HepG2 (cell line): ENCODE measurements around the gene SLC9A1. TPM values are rescaled to one million over a fixed set of nuclear protein-coding genes. Genes with fewer than 3 reads are reported as not detected.

Experiments used
- ATF2 ChIP-seq: sonication (generic); formaldehyde crosslinking; IDR thresholded peaks from 2 replicates; pipeline ENCODE4 v1.4.0; 2020; ENCODE audit warnings: missing genetic modification reagents
- CCAR2 ChIP-seq: fragments of 200-400 bp; formaldehyde crosslinking; optimal IDR thresholded peaks from 2 replicates; pipeline ENCODE3; 2018; ENCODE audit warnings: low read depth, mild to moderate bottlenecking, low read length, moderate library complexity
- CREBL2 ChIP-seq: sonication (generic); formaldehyde crosslinking; IDR thresholded peaks from 2 replicates; pipeline ENCODE4 v1.8.1; 2023; ENCODE audit warnings: missing genetic modification reagents, mild to moderate bottlenecking, borderline replicate concordance
- DPF2 ChIP-seq: sonication (generic); formaldehyde crosslinking; IDR thresholded peaks from 2 replicates; pipeline ENCODE4 v1.4.0; 2020; ENCODE audit warnings: mild to moderate bottlenecking, low read depth, missing genetic modification reagents, borderline replicate concordance
- FOSL1 ChIP-seq: sonication (generic); formaldehyde crosslinking; IDR thresholded peaks from 2 replicates; pipeline ENCODE4 v1.9.0; 2021; ENCODE audit warnings: missing genetic modification reagents, borderline replicate concordance
- IRF2 ChIP-seq: IDR thresholded peaks from 2 replicates; pipeline ENCODE4 v1.6.1; 2018; ENCODE audit warnings: missing genetic modification reagents, missing compliant biosample characterization
- JUN ChIP-seq: sonication (generic); formaldehyde crosslinking; IDR thresholded peaks from 2 replicates; pipeline ENCODE4 v1.4.0; 2020; ENCODE audit warnings: mild to moderate bottlenecking, missing genetic modification reagents
- MIXL1 ChIP-seq: IDR thresholded peaks from 2 replicates; pipeline ENCODE4 v1.6.1; 2016
- MLLT10 ChIP-seq: sonication (generic); formaldehyde crosslinking; IDR thresholded peaks from 2 replicates; pipeline ENCODE4 v1.4.0; 2020; ENCODE audit warnings: missing genetic modification reagents
- NFE2L2 ChIP-seq: fragments of 150-350 bp; IDR thresholded peaks from 2 replicates; pipeline ENCODE4 v1.6.1; 2014; ENCODE audit warnings: low read length
- NFYC ChIP-seq: IDR thresholded peaks from 2 replicates; pipeline ENCODE4 v1.6.1; 2016; ENCODE audit warnings: missing genetic modification reagents, missing compliant biosample characterization
- SATB2 ChIP-seq: sonication (generic); formaldehyde crosslinking; IDR thresholded peaks from 2 replicates; pipeline ENCODE4 v1.5.0; 2020; ENCODE audit warnings: missing genetic modification reagents
- SMAD1 ChIP-seq: sonication (generic); formaldehyde crosslinking; IDR thresholded peaks from 2 replicates; pipeline ENCODE4 v1.4.0; 2020; ENCODE audit warnings: missing genetic modification reagents, low read depth, mild to moderate bottlenecking, borderline replicate concordance
- SRSF9 ChIP-seq: fragments of 200-400 bp; formaldehyde crosslinking; IDR thresholded peaks from 2 replicates; pipeline ENCODE4 v1.6.1; 2018; ENCODE audit warnings: borderline replicate concordance, mild to moderate bottlenecking, low read depth, low read length; ENCODE audit not compliant: insufficient read depth, poor library complexity, severe bottlenecking
- TAF1 ChIP-seq: sonication (generic); formaldehyde crosslinking; IDR thresholded peaks from 2 replicates; pipeline ENCODE4 v1.4.0; 2020; ENCODE audit warnings: missing genetic modification reagents
- TFDP2 ChIP-seq: sonication (generic); formaldehyde crosslinking; IDR thresholded peaks from 2 replicates; pipeline ENCODE4 v1.4.0; 2020; ENCODE audit warnings: missing genetic modification reagents
- THRA ChIP-seq: sonication (generic); formaldehyde crosslinking; IDR thresholded peaks from 2 replicates; pipeline ENCODE4 v1.4.0; 2020; ENCODE audit warnings: missing genetic modification reagents, borderline replicate concordance
- ZFP91 ChIP-seq: sonication (generic); formaldehyde crosslinking; IDR thresholded peaks from 2 replicates; pipeline ENCODE4 v1.9.0; 2022; ENCODE audit warnings: missing genetic modification reagents, mild to moderate bottlenecking, borderline replicate concordance
- ZNF101 ChIP-seq: sonication (generic); formaldehyde crosslinking; IDR thresholded peaks from 2 replicates; pipeline ENCODE4 v1.4.0; 2020; ENCODE audit warnings: mild to moderate bottlenecking, low read depth, missing genetic modification reagents, borderline replicate concordance
- ZNF136 ChIP-seq: sonication (generic); formaldehyde crosslinking; IDR thresholded peaks from 2 replicates; pipeline ENCODE4 v1.8.1; 2022; ENCODE audit warnings: low read depth, mild to moderate bottlenecking, moderate library complexity, missing genetic modification reagents
- ZNF143 ChIP-seq: sonication (generic); formaldehyde crosslinking; IDR thresholded peaks from 2 replicates; pipeline ENCODE4 v1.4.0; 2020; ENCODE audit warnings: missing genetic modification reagents
- ZNF251 ChIP-seq: sonication (generic); formaldehyde crosslinking; IDR thresholded peaks from 2 replicates; pipeline ENCODE4 v1.9.0; 2021; ENCODE audit warnings: mild to moderate bottlenecking, missing genetic modification reagents
- ZNF841 ChIP-seq: sonication (generic); formaldehyde crosslinking; IDR thresholded peaks from 2 replicates; pipeline ENCODE4 v1.8.1; 2023; ENCODE audit warnings: missing genetic modification reagents, borderline replicate concordance
- ZSCAN29 ChIP-seq: sonication (generic); formaldehyde crosslinking; conservative IDR thresholded peaks from 2 replicates; pipeline ENCODE4 v1.4.0; 2020; ENCODE audit warnings: mild to moderate bottlenecking, missing genetic modification reagents
- polyA plus RNA-seq, 8 experiments: library from polyadenylated mRNA; depleted of rRNA in 3 of 8; stranded (reverse) in 7 of 8; unstranded in 1 of 8; fragments of >200 nt; fragmentation: Illumina TruSeq in 4 of 8; extraction: Trizol in 4 of 8; gene quantifications; 2 replicates each; pipeline versions ENCODE4 v1.2.1 to v1.2.3, GENCODE V29; 2011 to 2016; ENCODE audit warnings: low read depth in 4 of 8, missing spikeins in 1 of 8, mixed read lengths in 1 of 8; ENCODE audit not compliant: insufficient read depth in 1 of 8
- total RNA-seq, 5 experiments: library from RNA; depleted of rRNA; stranded (reverse); fragments of >200 nt; fragmentation: Illumina TruSeq; extraction: Trizol; gene quantifications; 2 replicates each; pipeline ENCODE4 v1.2.3, GENCODE V29; 2016; ENCODE audit warnings: low read depth in 1 of 5

The SLC9A1 gene
- total and polyA plus RNA-seq, 2 of the 13 experiments (the other 11 are each of a cell fraction or from before 2014, with no cell fraction given), result 1.4 to 2.9 TPM

- TF ChIP-seq ATF2 (CRISPR knock-in tag) (peak; percentile 86), SATB2 (CRISPR knock-in tag) (peak; percentile 93; the same call in 1 of the 2 replicates), CCAR2 (no peak), ZNF143 (CRISPR knock-in tag) (peak; percentile 59; the same call in 1 of the 2 replicates), IRF2 (peak; percentile 86), ZNF101 (no peak), TAF1 (CRISPR knock-in tag) (peak; percentile 99), ZFP91 (CRISPR knock-in tag) (peak; percentile 81), NFYC (CRISPR knock-in tag) (peak; percentile 37), MIXL1 (CRISPR knock-in tag) (peak; percentile 82; the same call in 1 of the 2 replicates), NFE2L2 (no peak), SRSF9 (no peak), ZSCAN29 (CRISPR knock-in tag) (no peak), MLLT10 (CRISPR knock-in tag) (no peak), SMAD1 (no peak), ZNF841 (CRISPR knock-in tag) (peak; percentile 50; the same call in 1 of the 2 replicates), TFDP2 (CRISPR knock-in tag) (peak; percentile 76), DPF2 (CRISPR knock-in tag) (no peak), ZNF136 (CRISPR knock-in tag) (0 out of 2 replicates have a peak, but pooled peaks have one; percentile 49), JUN (CRISPR knock-in tag) (no peak), THRA (peak; percentile 75), FOSL1 (CRISPR knock-in tag) (no peak), CREBL2 (CRISPR knock-in tag) (no peak), ZNF251 (CRISPR knock-in tag) (no peak)
Observed at GRCh38 chr1:27154991-27155781, at the start of gene SLC9A1 (continued).
